NT2/D1 (cell line): Measurements from ENCODE around the gene ASB18.

Experiments
- DNase-seq: peaks from one replicate; pipeline ENCODE4 v3.0.0-alpha.2; 2011; ENCODE audit warnings: low read depth, low spot score
- H3K27me3 ChIP-seq: 2 replicates; pipeline ENCODE4 v1.6.0; 2011; ENCODE audit warnings: mild to moderate bottlenecking; ENCODE audit not compliant: insufficient read length, insufficient read depth
- H3K36me3 ChIP-seq: 2 replicates; pipeline ENCODE4 v1.6.1; 2011; ENCODE audit warnings: mild to moderate bottlenecking, low read length, mixed read lengths; ENCODE audit not compliant: insufficient read depth, insufficient read length
- H3K4me1 ChIP-seq: 2 replicates; pipeline ENCODE4 v1.5.1; 2011; ENCODE audit not compliant: insufficient read depth, insufficient read length
- H3K4me3 ChIP-seq: 2 replicates; pipeline ENCODE4 v1.5.1; 2011; ENCODE audit warnings: low read depth; ENCODE audit not compliant: insufficient read length
- H3K9ac ChIP-seq: 2 replicates; pipeline ENCODE4 v1.6.0; 2011; ENCODE audit warnings: low read depth; ENCODE audit not compliant: insufficient read length
- H3K9me3 ChIP-seq: 2 replicates; pipeline ENCODE4 v1.5.1; 2011; ENCODE audit warnings: mild to moderate bottlenecking, low read length; ENCODE audit not compliant: insufficient read depth
- SUZ12 ChIP-seq: IDR thresholded peaks from 2 replicates; pipeline ENCODE4 v1.6.1; 2011; ENCODE audit not compliant: insufficient read length, insufficient read depth; ENCODE audit errors: extremely low read depth
- YY1 ChIP-seq: IDR thresholded peaks from 2 replicates; pipeline ENCODE4 v1.6.1; 2011; ENCODE audit not compliant: insufficient read length, insufficient read depth
- ZNF274 ChIP-seq: IDR thresholded peaks from 2 replicates; pipeline ENCODE4 v1.6.1; 2011; ENCODE audit warnings: mild to moderate bottlenecking, low read depth, low read length

Gene ASB18

GRCh38 chr2:236161082-236161462, 103.1 kb downstream of the ASB18 start:
- Histone ChIP-seq H3K27me3 (peaks cover 84% of the 10 kb centered on the region), H3K4me1 (peaks cover 34% of the 10 kb centered on the region), H3K36me3 (peaks cover 17% of the 10 kb centered on the region), H3K9ac (peak overlapping the region; percentile 32), H3K9me3 (no peaks in the 10 kb centered on the region), H3K4me3 (no peak overlapping the region)
- no peak for DNase-seq
- no peak for TF ChIP-seq YY1
- no peak for TF ChIP-seq ZNF274
- TF ChIP-seq SUZ12 = no peak

- no peak for DNase-seq
- no peak for TF ChIP-seq ZNF274
- no peak for TF ChIP-seq SUZ12
- no peak for TF ChIP-seq YY1
- peaks cover 84% of the 10 kb centered on the region for H3K27me3 ChIP-seq
- H3K9me3 ChIP-seq = no peaks in the 10 kb centered on the region
- peaks cover 13% of the 10 kb centered on the region for H3K36me3 ChIP-seq
- H3K4me1 ChIP-seq = peaks cover 34% of the 10 kb centered on the region
- H3K9ac ChIP-seq = peak overlapping the region; percentile 32
- no peak overlapping the region for H3K4me3 ChIP-seq
Measured at GRCh38 chr2:236160366-236161081, 103.7 kb downstream of the ASB18 start.

- TF ChIP-seq ZNF274 (no peak), YY1 (no peak), SUZ12 (no peak)
- no peaks in the 10 kb centered on the region for H3K9me3 ChIP-seq
- peaks cover 34% of the 10 kb centered on the region for H3K4me1 ChIP-seq
- DNase-seq = no peak
- peak overlapping the region; percentile 9 for H3K4me3 ChIP-seq
- peaks cover 5% of the 10 kb centered on the region for H3K36me3 ChIP-seq
- H3K9ac ChIP-seq = no peak overlapping the region
- H3K27me3 ChIP-seq = peaks cover 84% of the 10 kb centered on the region
Measured at GRCh38 chr2:236159778-236160170, 104.4 kb downstream of the ASB18 start.

GRCh38 chr2:236158969-236159777, 105.0 kb downstream of the ASB18 start:
- Histone ChIP-seq H3K36me3 (peaks cover 2% of the 10 kb centered on the region), H3K4me1 (peaks cover 34% of the 10 kb centered on the region), H3K4me3 (peak overlapping the region; percentile 15), H3K9ac (peak overlapping the region; percentile 63), H3K9me3 (no peaks in the 10 kb centered on the region), H3K27me3 (peaks cover 86% of the 10 kb centered on the region)
- DNase-seq = no peak
- no peak for TF ChIP-seq SUZ12
- no peak for TF ChIP-seq YY1
- TF ChIP-seq ZNF274 = no peak

GRCh38 chr2:236157815-236158498, 106.2 kb downstream of the ASB18 start:
- DNase-seq = no peak
- Histone ChIP-seq H3K27me3 (peaks cover 81% of the 10 kb centered on the region), H3K4me1 (peaks cover 34% of the 10 kb centered on the region), H3K36me3 (no peaks in the 10 kb centered on the region), H3K9ac (no peak overlapping the region), H3K9me3 (peaks cover 3% of the 10 kb centered on the region; the same call in 1 of the 2 replicates), H3K4me3 (no peak overlapping the region)
- TF ChIP-seq ZNF274 = no peak

GRCh38 chr2:236157366-236157765, 106.8 kb downstream of the ASB18 start:
- Histone ChIP-seq H3K9me3 (peaks cover 9% of the 10 kb centered on the region; the same call in 1 of the 2 replicates), H3K4me3 (no peak overlapping the region), H3K27me3 (peaks cover 79% of the 10 kb centered on the region), H3K9ac (no peak overlapping the region), H3K4me1 (peaks cover 33% of the 10 kb centered on the region), H3K36me3 (no peaks in the 10 kb centered on the region)
- TF ChIP-seq SUZ12 (no peak), YY1 (no peak), ZNF274 (no peak)
- DNase-seq = no peak

GRCh38 chr2:236156860-236157194, 107.4 kb downstream of the ASB18 start:
- no peak for DNase-seq
- Histone ChIP-seq H3K9ac (no peak overlapping the region), H3K9me3 (peaks cover 10% of the 10 kb centered on the region; the same call in 1 of the 2 replicates), H3K27me3 (peaks cover 74% of the 10 kb centered on the region), H3K4me3 (no peak overlapping the region), H3K36me3 (no peaks in the 10 kb centered on the region), H3K4me1 (peaks cover 28% of the 10 kb centered on the region)
- no peak for TF ChIP-seq ZNF274
- no peak for TF ChIP-seq SUZ12
- no peak for TF ChIP-seq YY1
